ENCODE measurements around the gene CREB3L2.
A peak's percentile ranks its signal among the peaks of the same experiment; 100 is the strongest.

Gene CREB3L2

DNA sequence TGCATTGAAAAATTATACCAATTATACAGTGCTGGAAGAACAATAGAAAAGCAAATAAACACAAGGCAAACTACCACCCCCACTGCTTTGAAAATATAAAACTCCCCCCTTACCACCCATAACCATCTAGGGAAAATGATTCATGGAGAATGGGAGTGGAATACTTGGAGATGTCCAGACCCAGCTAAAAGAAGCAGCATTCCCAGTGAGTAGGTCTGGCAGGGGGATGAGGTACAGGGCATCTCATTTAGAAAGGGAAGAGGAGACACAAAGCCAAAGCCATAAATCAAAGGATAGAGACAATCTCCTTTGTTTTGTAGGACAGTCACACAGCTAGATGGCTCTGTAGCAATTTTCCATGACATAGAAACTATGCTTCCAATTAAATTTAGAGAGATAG lies 119.1 kb downstream of the CREB3L2 start:
- DNase-seq (ENCODE audit: low read depth), result no peak
- no peak overlapping the region for H3K4me3 ChIP-seq (ENCODE audit: low read depth, low read length)
- TF ChIP-seq, protein P1, sequence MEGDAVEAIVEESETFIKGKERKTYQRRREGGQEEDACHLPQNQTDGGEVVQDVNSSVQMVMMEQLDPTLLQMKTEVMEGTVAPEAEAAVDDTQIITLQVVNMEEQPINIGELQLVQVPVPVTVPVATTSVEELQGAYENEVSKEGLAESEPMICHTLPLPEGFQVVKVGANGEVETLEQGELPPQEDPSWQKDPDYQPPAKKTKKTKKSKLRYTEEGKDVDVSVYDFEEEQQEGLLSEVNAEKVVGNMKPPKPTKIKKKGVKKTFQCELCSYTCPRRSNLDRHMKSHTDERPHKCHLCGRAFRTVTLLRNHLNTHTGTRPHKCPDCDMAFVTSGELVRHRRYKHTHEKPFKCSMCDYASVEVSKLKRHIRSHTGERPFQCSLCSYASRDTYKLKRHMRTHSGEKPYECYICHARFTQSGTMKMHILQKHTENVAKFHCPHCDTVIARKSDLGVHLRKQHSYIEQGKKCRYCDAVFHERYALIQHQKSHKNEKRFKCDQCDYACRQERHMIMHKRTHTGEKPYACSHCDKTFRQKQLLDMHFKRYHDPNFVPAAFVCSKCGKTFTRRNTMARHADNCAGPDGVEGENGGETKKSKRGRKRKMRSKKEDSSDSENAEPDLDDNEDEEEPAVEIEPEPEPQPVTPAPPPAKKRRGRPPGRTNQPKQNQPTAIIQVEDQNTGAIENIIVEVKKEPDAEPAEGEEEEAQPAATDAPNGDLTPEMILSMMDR (IDR thresholded peaks at IDR 0.05; ENCODE audit: low read depth, low read length, missing control alignments), result no peak
- in situ Hi-C loops (cut with HindIII; ENCODE audit: low sequenced_read_pairs), result no loop called here

DNA sequence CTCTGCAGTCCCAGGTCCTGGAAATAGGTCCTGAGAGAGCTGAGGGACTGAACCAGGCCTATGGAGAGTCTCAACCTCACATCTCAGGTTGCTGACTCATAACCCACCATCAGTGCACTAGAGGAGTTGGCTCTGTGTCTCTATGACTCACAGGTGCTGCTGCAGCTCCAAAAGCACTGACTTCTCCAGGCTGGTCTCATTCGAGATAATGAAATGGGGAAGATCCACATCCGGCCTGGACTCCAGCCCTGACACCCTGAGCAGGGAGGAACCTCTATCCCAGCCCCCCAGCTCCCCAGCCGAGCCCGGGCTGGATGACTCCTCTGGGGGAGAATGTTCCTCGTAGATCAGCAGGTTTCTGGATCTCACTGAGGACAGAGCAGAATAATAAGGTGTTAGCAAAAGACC lies 119.6 kb downstream of the CREB3L2 start:
- TF ChIP-seq, protein P1 (IDR thresholded peaks at IDR 0.05; ENCODE audit: low read depth, low read length, missing control alignments), result no peak
- no peak overlapping the region for H3K4me3 ChIP-seq (ENCODE audit: low read depth, low read length)
- in situ Hi-C loops (cut with HindIII; ENCODE audit: low sequenced_read_pairs), result no loop called here
- DNase-seq (ENCODE audit: low read depth), result peak; percentile 98

DNA sequence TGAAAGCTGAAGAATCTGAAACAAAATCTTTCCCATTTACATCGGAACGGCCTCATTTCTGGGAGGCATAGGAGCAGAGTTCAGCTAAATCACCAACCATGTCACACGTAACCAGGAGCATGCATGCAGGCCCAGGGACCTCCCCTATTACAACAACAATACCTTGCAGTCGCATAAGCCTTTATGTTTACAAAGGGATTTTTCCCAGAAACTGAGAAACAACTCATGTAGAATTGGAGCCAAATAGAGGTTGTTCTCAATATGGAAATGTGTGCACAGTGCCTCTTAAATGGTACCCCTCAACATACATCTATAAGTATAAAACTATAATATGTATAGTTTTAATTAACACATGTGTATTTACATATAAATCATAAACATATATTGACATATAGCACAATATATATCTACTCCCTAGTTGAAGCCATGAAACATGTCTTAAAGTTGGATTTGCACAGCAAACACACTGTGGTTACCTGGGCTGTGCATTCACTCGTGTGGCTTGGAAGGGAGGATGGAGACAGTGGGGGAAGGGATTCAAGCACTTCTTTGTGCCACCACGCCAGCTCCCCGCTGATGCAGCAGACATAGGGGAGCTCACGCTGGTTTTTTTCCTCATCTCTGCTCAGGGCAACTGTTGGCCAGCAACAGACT lies 120.2 kb downstream of the CREB3L2 start:
- in situ Hi-C loops (cut with HindIII; ENCODE audit: low sequenced_read_pairs), result no loop called here
- no peak for DNase-seq (ENCODE audit: low read depth)
- no peak overlapping the region for H3K4me3 ChIP-seq (ENCODE audit: low read depth, low read length)
- TF ChIP-seq, protein P1 (IDR thresholded peaks at IDR 0.05; ENCODE audit: low read depth, low read length, missing control alignments), result no peak

DNA sequence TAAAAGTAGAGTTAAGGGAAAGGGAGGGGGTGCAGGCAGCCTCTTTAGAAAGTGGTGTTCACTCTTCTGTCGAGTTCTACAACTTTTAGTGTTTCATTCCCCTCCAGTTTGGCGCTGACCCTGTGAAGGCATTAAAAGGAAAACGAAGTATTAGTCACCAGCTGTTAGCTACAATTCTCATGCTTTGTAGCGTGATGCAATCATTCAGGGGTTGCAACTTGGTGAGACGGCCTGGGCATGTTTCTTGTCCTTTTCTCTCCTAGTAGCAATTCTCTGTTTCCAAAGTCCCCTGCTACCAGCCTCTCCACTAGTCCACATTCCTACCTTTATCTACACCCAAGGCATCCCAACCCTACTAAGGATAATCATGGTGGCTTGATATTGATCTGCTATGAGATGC lies 121.5 kb downstream of the CREB3L2 start:
- peak; percentile 68 for DNase-seq (ENCODE audit: low read depth)
- TF ChIP-seq, protein P1 (IDR thresholded peaks at IDR 0.05; ENCODE audit: low read depth, low read length, missing control alignments), result no peak
- in situ Hi-C loops (cut with HindIII; ENCODE audit: low sequenced_read_pairs), result no loop called here
- H3K4me3 ChIP-seq (ENCODE audit: low read depth, low read length), result no peak overlapping the region

DNA sequence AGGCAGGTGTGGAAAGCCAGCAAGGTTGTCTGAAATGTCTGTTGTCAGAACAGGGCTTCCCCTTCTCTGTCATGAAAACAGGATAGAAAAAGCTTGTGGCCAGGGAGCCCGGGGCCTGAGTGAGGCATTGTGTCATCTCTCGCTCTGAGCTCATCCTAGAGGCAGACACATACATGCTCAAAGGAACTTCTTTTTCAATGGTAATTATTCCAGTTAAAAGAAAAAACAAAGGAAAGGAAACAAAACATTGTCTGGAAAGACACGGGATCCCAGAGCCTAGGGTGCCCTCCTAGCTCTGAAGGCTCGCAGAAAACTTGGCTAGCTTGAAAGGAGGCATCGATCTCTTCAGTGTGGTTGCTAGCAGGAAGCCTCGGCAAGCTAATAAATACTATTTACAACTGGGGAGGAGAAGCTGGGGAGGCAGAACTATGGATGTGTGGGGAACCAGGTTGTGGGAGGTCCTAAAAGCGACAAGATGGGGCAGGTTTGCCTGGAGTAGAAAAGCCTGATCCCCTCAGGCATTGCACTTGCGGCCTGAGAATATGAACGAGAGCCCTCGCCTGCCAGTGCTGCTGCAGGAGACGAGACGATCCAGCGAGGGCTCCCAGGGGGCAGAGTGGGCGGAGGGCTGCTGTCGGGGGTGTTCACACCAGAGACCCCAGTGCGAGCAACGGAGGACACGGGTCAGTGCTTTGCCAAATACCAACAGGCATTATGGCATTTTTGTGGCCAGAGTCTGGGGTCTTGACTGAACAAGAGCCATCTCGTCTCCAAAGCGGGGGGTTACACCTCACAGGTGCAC lies 122.3 kb downstream of the CREB3L2 start:
- no peak for DNase-seq (ENCODE audit: low read depth)
- in situ Hi-C loops (cut with HindIII; ENCODE audit: low sequenced_read_pairs), result no loop called here
- no peak overlapping the region for H3K4me3 ChIP-seq (ENCODE audit: low read depth, low read length)
- TF ChIP-seq, protein P1 (IDR thresholded peaks at IDR 0.05; ENCODE audit: low read depth, low read length, missing control alignments), result no peak

DNA sequence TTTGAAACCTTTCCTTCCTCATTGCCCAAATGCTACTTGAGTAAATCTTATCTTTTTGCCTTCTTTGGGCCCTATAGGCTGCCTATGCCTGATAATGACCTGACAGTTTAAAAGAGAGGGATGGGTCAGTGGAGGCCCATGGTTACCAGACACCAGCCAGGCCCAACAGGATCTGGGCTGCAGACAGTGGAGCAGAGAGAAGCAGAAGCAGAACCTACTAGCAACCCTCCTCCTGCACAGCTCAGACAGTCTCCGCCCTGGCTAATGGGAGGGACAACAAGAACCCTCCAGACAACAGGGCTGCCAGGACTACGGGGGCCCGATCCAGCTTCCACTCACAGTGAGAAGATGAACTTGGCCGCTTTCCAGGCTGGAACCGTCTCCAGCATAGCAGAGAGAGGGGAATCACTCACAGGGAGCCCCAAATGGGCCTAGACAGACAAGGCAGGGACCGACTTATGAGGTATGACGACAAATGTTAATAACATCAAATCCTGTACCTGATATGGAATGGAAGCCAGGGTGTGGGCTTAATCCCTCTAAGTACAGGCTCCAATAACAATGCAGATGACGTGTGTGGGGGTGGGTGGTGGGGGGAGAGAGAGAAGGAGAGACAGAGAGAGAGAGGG lies 123.4 kb downstream of the CREB3L2 start:
- TF ChIP-seq, protein P1 (IDR thresholded peaks at IDR 0.05; ENCODE audit: low read depth, low read length, missing control alignments), result no peak
- DNase-seq (ENCODE audit: low read depth), result no peak
- in situ Hi-C loops (cut with HindIII; ENCODE audit: low sequenced_read_pairs), result no loop called here
- H3K4me3 ChIP-seq (ENCODE audit: low read depth, low read length), result no peak overlapping the region
